Germinal center (tissue), 1 donor: ENCODE data around the gene KRT5.
"Not testable (repeated sequence)": the region's sequence is repeated elsewhere in the genome, so short reads cannot be mapped to it uniquely, and the experiment has no call there.

ENCODE experiments used
- DNase-seq: peaks from one replicate; pipeline ENCODE4 v3.0.0; 2012; ENCODE audit warnings: mixed read lengths, low spot score

The KRT5 gene

GRCh38 chr12:52493172-52493571 is 27.0 kb downstream of the KRT5 start, which contains the start of gene KRT6A:
Gene KRT6A (minus strand): TSS chr12:52493257. CDS start chr12:52493188, 69 bp downstream.
- no peak for DNase-seq

- DNase-seq: not testable (repeated sequence)
These were observed 27.8 kb downstream of the KRT5 start for GRCh38 chr12:52492405-52492804.

GRCh38 chr12:52491495-52491894 is 28.7 kb downstream of the KRT5 start:
- not testable (repeated sequence) for DNase-seq

GRCh38 chr12:52488736-52489135 is 31.5 kb downstream of the KRT5 start:
- DNase-seq: no peak

- not testable (repeated sequence) for DNase-seq
These were observed 32.3 kb downstream of the KRT5 start for GRCh38 chr12:52487744-52488443.

GRCh38 chr12:52487211-52487610 is 33.0 kb downstream of the KRT5 start:
- DNase-seq: no peak

- DNase-seq: no peak
These were observed 33.8 kb downstream of the KRT5 start for GRCh38 chr12:52486166-52487105.

- DNase-seq: no peak
These were observed 40.1 kb downstream of the KRT5 start for GRCh38 chr12:52480073-52480472.

- DNase-seq: no peak
These were observed 42.5 kb downstream of the KRT5 start for GRCh38 chr12:52477651-52478050.

- DNase-seq: no peak
These were observed 46.0 kb downstream of the KRT5 start for GRCh38 chr12:52474212-52474611.

- no peak for DNase-seq
These were observed 46.4 kb downstream of the KRT5 start, which contains the start of gene KRT6C for GRCh38 chr12:52473768-52474167. Gene KRT6C (minus strand): TSS chr12:52473805. CDS start chr12:52473737, 68 bp downstream.

- no peak for DNase-seq
These were observed 50.3 kb downstream of the KRT5 start for GRCh38 chr12:52469853-52470252.

- no peak for DNase-seq
These were observed 55.3 kb downstream of the KRT5 start for GRCh38 chr12:52464897-52465296.
